Measurements from ENCODE around the gene MYBBP1A.

DNA sequence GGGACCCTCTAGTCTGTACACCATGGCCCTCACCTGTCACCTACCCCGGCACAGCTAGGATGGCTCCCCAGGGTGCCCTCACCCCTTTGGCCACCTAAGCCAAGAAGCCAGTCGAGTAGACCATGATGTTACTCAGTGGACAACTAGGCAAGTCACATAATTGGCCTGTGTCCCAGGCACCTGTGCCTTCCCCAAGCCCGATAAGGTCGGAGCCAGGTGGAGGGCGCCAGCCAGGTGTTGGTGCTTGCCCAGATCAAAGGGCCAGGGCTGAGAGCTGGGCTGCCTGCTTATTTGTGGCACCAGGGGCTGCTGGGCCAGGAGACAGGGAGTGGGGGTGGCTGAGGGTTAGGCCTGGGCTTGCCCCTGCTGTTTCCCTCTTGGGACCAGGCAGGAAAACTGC, 39.7 kb downstream of the MYBBP1A start:
- TF ChIP-seq ZBTB33 (IDR thresholded peaks at IDR 0.05) (no peak), RAD21 (IDR thresholded peaks at IDR 0.05) (no peak), FOXA1 (IDR thresholded peaks at IDR 0.05) (no peak), TAF1 (conservative IDR thresholded peaks at IDR 0.05) (no peak), GABPA (IDR thresholded peaks at IDR 0.05 in 1 of 2, conservative IDR thresholded peaks at IDR 0.05 in 1 of 2) (no peak), YY1 (IDR thresholded peaks at IDR 0.05) (no peak)
- TF ChIP-seq, protein P1, sequence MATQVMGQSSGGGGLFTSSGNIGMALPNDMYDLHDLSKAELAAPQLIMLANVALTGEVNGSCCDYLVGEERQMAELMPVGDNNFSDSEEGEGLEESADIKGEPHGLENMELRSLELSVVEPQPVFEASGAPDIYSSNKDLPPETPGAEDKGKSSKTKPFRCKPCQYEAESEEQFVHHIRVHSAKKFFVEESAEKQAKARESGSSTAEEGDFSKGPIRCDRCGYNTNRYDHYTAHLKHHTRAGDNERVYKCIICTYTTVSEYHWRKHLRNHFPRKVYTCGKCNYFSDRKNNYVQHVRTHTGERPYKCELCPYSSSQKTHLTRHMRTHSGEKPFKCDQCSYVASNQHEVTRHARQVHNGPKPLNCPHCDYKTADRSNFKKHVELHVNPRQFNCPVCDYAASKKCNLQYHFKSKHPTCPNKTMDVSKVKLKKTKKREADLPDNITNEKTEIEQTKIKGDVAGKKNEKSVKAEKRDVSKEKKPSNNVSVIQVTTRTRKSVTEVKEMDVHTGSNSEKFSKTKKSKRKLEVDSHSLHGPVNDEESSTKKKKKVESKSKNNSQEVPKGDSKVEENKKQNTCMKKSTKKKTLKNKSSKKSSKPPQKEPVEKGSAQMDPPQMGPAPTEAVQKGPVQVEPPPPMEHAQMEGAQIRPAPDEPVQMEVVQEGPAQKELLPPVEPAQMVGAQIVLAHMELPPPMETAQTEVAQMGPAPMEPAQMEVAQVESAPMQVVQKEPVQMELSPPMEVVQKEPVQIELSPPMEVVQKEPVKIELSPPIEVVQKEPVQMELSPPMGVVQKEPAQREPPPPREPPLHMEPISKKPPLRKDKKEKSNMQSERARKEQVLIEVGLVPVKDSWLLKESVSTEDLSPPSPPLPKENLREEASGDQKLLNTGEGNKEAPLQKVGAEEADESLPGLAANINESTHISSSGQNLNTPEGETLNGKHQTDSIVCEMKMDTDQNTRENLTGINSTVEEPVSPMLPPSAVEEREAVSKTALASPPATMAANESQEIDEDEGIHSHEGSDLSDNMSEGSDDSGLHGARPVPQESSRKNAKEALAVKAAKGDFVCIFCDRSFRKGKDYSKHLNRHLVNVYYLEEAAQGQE (IDR thresholded peaks at IDR 0.05) = no peak
- TF ChIP-seq, protein P2, sequence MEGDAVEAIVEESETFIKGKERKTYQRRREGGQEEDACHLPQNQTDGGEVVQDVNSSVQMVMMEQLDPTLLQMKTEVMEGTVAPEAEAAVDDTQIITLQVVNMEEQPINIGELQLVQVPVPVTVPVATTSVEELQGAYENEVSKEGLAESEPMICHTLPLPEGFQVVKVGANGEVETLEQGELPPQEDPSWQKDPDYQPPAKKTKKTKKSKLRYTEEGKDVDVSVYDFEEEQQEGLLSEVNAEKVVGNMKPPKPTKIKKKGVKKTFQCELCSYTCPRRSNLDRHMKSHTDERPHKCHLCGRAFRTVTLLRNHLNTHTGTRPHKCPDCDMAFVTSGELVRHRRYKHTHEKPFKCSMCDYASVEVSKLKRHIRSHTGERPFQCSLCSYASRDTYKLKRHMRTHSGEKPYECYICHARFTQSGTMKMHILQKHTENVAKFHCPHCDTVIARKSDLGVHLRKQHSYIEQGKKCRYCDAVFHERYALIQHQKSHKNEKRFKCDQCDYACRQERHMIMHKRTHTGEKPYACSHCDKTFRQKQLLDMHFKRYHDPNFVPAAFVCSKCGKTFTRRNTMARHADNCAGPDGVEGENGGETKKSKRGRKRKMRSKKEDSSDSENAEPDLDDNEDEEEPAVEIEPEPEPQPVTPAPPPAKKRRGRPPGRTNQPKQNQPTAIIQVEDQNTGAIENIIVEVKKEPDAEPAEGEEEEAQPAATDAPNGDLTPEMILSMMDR (IDR thresholded peaks at IDR 0.05; ENCODE audit: low read depth, low read length, missing input control) = no peak

Data from liver (tissue), 3 donors.